Measurements from ENCODE around the gene CDK5RAP2. TPM values are rescaled to one million over a fixed set of nuclear protein-coding genes. Genes with fewer than 3 reads are reported as not detected.

Gene CDK5RAP2
- total RNA-seq, 1 donor from 2014 or later, result 16.8 TPM

DNA sequence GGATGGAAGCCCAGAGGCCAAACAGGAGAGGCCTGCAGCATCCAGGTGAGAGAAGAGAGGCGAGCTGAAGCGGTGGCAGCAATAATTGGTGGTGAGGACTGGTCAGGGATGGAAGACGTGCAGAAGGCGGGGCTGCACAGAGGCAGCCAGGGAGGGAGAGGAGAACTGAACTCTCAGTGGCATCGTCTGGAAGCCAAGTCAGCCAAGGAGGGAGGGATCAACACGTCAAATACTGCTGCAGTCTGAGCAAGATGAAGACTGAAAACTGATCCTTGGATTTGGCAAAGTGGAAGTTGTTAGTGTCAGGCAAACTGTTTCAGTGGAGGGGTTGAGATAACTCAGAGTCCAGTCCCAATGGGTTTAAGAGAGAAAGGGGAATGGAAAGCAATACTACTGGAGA is 145.4 kb downstream of the CDK5RAP2 start:
- TF ChIP-seq CTCF (IDR thresholded peaks at IDR 0.05; ENCODE audit: insufficient read depth, low read length, severe bottlenecking), result no peak
- no peak for DNase-seq (ENCODE audit: low read depth)
- FAIRE-seq, result no peak
- Histone ChIP-seq H3K4me3 (ENCODE audit: low read depth, low read length) (no peak overlapping the region), H3K36me3 (ENCODE audit: control insufficient read depth, insufficient read depth, low read length) (peaks cover under 1% of the 10 kb centered on the region), H3K27me3 (ENCODE audit: control insufficient read depth, insufficient read depth, low read length) (no peaks in the 10 kb centered on the region)

DNA sequence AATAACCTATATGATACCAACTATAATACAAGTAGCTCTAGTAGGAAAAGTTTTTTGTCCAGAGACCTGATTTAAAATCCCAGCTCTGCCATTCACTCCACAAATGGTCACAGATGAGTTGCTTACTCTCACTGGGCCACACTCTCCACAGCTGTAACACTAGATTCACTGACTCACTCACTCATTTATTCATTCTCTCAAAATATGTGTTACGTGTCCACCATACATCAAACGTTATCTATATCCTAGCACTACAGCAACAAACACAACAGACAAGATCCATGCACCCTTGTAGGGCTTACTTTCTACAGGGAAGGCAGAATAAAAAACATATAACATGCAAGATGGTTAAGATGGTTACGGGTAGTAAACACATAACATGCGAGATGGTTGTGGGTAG is 146.3 kb downstream of the CDK5RAP2 start:
- Histone ChIP-seq H3K36me3 (ENCODE audit: control insufficient read depth, insufficient read depth, low read length) (no peaks in the 10 kb centered on the region), H3K4me3 (ENCODE audit: low read depth, low read length) (no peak overlapping the region), H3K27me3 (ENCODE audit: control insufficient read depth, insufficient read depth, low read length) (no peaks in the 10 kb centered on the region)
- DNase-seq (ENCODE audit: low read depth) (no peak), FAIRE-seq (no peak)
- TF ChIP-seq CTCF (IDR thresholded peaks at IDR 0.05; ENCODE audit: insufficient read depth, low read length, severe bottlenecking), result no peak

DNA sequence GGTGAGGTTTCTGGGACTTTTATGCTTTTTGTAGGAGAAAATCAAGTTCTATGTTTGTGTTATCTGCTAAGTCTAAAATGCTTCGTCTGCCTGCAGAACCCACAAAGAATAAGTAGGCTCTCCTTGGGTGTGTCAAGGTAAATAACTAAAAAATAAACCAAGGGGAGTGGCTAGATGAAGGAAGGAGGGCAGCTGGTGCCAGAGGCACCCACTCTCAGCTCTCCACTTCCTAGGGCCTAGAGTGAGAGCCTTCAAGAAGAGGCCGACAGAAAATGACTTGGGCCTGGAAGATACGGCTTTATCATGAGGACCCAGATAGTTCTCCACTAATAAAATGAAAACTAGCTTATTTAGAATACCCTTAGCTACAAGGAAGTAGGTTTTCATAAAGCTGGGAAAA is 147.4 kb downstream of the CDK5RAP2 start:
- no peaks in the 10 kb centered on the region for H3K27me3 ChIP-seq (ENCODE audit: control insufficient read depth, insufficient read depth, low read length)
- DNase-seq (ENCODE audit: low read depth), result no peak
- FAIRE-seq, result no peak
- no peak overlapping the region for H3K4me3 ChIP-seq (ENCODE audit: low read depth, low read length)
- no peak for TF ChIP-seq CTCF (IDR thresholded peaks at IDR 0.05; ENCODE audit: insufficient read depth, low read length, severe bottlenecking)
- no peaks in the 10 kb centered on the region for H3K36me3 ChIP-seq (ENCODE audit: control insufficient read depth, insufficient read depth, low read length)

DNA sequence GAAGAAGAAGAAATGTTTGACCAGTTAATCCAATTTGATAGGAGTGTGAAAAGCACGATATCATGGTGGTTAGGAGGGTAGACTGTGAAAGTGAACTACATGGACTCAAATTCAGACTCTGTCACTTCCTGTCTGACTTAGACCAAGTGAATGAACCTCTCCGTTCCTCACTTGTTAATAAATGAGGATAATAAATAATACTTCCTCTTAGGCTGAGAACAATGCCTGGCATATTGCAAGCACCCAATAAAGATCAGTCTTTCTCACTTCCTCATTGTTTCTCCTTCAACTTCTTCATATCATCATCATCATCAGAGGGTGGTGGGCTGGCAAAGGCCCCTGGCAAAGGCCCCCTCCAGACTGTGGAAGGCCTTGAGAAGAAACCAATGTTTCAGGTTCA is 148.7 kb downstream of the CDK5RAP2 start:
- H3K36me3 ChIP-seq (ENCODE audit: control insufficient read depth, insufficient read depth, low read length), result no peaks in the 10 kb centered on the region
- no peak for FAIRE-seq
- TF ChIP-seq CTCF (IDR thresholded peaks at IDR 0.05; ENCODE audit: insufficient read depth, low read length, severe bottlenecking), result no peak
- no peak overlapping the region for H3K4me3 ChIP-seq (ENCODE audit: low read depth, low read length)
- DNase-seq (ENCODE audit: low read depth), result no peak
- no peaks in the 10 kb centered on the region for H3K27me3 ChIP-seq (ENCODE audit: control insufficient read depth, insufficient read depth, low read length)

- FAIRE-seq (no peak), DNase-seq (ENCODE audit: low read depth) (peak; percentile 75)
- Histone ChIP-seq H3K36me3 (ENCODE audit: control insufficient read depth, insufficient read depth, low read length) (peaks cover 1% of the 10 kb centered on the region), H3K27me3 (ENCODE audit: control insufficient read depth, insufficient read depth, low read length) (no peaks in the 10 kb centered on the region), H3K4me3 (ENCODE audit: low read depth, low read length) (no peak overlapping the region)
- TF ChIP-seq CTCF (IDR thresholded peaks at IDR 0.05; ENCODE audit: insufficient read depth, low read length, severe bottlenecking), result no peak
Measured at GRCh38 chr9:120424248-120424647, 155.7 kb downstream of the CDK5RAP2 start.

GRCh38 chr9:120423812-120424211 is 156.2 kb downstream of the CDK5RAP2 start:
- no peak for DNase-seq (ENCODE audit: low read depth)
- H3K27me3 ChIP-seq (ENCODE audit: control insufficient read depth, insufficient read depth, low read length), result no peaks in the 10 kb centered on the region
- no peak overlapping the region for H3K4me3 ChIP-seq (ENCODE audit: low read depth, low read length)
- no peak for TF ChIP-seq CTCF (IDR thresholded peaks at IDR 0.05; ENCODE audit: insufficient read depth, low read length, severe bottlenecking)
- FAIRE-seq, result no peak
- H3K36me3 ChIP-seq (ENCODE audit: control insufficient read depth, insufficient read depth, low read length), result peaks cover 1% of the 10 kb centered on the region
